Left lobe of liver (tissue), 2 donors: Measurements from ENCODE around the gene RIMS4. TPM values are rescaled to one million over a fixed set of nuclear protein-coding genes. Genes with fewer than 3 reads are reported as not detected.

ENCODE experiments used
- ATAC-seq: fragments of 200-7000 bp; cut with Tn5 transposase; one replicate; pipeline ENCODE4 v1.9.1; 2020; ENCODE audit warnings: mild to moderate bottlenecking, moderate library complexity
- DNase-seq: peaks from one replicate; pipeline ENCODE4 v3.0.0-alpha.2; 2020; ENCODE audit warnings: low spot score
- total RNA-seq: library from RNA; stranded (reverse); gene quantifications from one replicate; pipeline ENCODE4 v1.2.1, GENCODE V29; 2021
- donor health status: DM: no; HTN: no; CAD: no; lungs with moderate emphysema.
- donor health status: DM: no; HTN: yes; CAD: no.

The RIMS4 gene
- total RNA-seq, 1 donor from 2014 or later, result not detected

DNA sequence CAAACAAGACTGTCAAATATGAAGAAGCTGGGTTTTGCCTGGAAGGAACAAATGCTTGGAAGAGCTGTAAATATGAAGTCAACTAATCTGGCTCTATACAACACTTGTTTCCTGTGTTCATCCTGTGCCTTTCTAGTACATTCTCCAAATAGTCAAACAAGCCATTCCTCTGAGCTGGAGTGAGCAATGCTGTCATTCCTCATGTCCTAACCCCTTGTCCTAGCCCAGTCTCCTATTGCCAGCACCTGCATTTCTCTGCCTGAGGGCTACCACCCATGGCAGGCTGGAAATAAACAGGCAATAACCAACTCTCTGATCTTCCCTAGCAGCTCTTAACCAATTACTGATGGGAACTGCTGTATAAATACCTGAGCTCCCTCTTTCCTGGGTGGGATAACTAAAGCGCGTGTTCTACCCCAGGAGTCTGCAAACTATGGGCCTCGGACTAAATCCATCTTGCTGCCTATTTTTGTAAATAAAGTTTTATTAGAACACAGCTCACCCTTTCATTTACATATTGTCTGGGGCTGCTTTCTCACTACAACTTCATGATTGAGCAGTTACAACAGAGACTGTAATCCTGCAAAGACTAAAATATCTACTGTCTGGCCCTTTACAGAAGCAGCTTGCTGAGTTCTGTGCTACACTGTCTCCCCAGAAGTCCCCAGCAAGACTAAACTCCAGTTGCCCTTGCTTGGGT is 13.4 kb downstream of the RIMS4 start:
- no peak for DNase-seq

DNA sequence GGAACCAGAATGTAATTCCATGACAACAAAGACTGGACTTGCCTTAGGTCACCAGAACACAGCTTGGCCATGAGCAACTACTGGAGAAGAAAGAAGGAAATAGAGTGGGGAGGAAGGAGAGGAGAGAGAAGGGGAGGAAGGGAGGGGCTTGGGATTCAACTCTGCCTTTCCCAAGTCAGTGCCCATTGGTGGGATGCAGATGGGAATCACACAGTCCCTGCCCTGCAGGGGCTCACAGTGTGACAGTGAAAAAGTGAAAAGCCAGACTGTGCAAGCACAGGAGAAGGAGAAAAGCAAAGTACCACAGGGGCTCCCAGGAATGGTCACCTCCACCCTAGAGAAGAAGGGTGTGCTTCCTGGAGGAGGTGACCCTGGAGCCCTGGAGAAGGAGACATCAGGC is 14.0 kb downstream of the RIMS4 start:
- DNase-seq (no peak), ATAC-seq (no peak)

More for the DNA sequence above, 13.4 kb downstream of the RIMS4 start:
- no peak for ATAC-seq

DNA sequence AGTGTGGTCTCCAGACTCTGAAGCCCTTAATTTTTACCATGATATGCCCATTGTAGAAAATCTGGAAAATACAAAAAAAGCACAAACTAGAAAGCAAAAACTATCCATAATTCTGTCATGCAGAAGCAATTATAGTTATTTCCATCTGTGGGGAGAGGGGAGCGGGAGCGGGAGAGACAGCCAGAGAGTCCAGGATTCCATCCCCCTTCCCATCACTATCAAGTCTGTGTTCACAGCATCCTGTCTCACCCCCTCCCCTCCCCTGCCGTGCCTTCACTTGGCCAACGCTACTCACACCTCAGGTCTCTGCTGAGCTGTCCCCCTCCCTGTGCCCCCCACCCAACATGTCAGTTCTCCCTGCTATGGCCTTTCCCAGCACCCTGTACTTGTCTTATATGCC is 14.5 kb downstream of the RIMS4 start:
- ATAC-seq (no peak), DNase-seq (no peak)

DNA sequence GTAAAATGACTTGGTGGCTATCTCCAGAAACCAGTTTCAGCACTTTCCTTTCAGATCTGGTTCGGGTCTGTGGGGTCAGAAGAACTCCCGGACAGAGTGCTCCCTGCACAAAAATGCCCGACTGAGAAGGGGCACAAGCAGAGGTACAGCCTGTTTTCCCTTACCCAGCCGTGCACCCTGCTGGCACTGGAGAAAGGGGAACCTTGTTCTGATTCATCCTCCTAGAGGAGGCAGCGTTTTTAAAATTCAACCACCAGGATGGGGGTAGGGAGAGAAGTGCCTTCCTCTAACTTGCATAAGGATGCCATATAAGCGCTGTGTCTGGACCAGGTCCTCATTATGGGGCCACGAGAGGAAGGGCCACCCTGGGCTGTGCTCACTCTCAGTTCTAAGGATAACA is 17.6 kb downstream of the RIMS4 start:
- no peak for DNase-seq
- no peak for ATAC-seq

DNA sequence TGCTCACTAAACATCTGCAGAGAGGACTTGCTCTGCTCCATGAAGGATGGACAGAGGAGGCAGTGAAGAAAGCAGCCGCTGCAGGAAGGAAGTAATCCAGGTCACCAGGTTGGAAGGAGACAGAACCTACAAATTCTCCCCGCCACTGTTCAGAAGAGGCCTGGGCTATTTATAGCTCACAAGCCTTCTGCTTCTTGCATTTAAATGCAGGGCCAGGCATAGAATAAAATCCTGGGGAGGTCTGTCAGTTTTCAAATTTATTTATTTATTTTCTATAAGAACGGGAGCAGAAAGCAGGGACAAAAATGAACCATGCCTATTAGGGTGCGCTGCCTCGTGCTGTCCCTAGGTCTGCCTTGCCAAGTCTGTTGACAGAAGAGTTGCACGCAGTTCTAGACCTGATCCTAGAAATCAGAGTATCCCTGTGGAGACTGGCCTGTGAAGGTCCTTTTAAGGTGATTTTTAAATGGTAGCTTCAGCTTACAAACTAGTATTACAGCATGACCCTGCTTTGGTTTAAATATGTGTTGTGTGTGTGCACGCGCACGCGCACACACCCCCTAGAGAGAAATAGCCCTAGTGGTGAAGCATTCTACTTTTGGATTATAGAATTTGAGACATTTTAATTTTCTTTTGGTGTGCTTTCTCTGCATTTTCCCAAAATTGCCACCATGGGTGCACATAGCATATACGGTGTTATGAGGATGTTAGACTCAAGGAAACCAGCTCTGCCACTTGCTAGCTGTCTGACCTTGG is 19.5 kb downstream of the RIMS4 start:
- ATAC-seq, result no peak
- no peak for DNase-seq

DNA sequence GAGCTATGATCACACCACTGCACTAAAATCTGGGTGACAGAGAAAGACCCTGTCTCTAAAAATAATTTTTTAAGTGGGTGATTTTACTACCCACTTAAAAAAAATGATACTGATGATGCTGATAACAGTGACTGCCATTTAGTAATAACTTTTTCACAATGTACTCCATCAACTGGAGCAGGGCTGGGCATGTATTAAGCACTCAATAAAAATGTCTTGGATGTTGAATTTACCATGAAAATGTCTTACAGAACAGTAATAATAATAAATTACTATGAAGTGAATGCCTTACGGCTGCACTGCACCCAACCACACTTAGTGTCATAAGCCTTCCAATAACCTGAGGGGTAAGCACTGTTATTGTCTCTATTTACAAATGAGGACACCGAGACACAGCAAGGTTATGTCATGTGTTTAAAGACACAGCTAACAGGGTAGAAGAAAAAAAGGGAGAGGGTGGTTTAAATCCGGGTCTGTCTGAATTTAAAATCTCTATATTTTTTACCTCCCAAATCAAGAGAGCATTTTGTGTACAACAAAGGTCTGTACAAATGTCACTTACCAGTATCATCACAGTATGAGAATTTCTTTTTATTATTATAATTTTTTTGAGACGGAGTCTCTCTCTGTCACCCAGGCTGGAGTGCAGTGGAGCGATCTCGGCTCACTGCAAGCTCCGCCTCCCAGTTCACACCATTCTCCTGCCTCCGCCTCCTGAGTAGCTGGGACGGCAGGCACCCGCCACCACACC is 21.5 kb downstream of the RIMS4 start:
- ATAC-seq (no peak), DNase-seq (no peak)

DNA sequence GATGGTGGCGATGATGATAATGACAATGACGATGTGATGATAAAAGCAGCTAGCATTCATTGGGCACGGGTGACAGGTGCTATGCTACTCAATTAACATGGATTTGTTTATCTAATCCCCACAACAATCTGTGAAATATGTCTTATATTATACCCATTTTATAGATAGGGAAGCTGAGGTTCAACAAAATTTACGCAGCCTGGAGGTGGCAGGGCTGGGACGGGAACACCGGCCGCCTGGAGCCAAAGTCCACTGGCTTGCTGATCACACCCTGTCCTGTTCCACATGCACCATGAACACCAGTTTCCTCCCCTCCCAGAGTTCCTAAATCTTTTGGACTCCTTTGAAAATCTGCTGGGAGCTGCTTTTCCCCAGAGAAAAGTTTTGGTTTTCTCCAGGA is 23.0 kb downstream of the RIMS4 start:
- DNase-seq (no peak), ATAC-seq (no peak)

DNA sequence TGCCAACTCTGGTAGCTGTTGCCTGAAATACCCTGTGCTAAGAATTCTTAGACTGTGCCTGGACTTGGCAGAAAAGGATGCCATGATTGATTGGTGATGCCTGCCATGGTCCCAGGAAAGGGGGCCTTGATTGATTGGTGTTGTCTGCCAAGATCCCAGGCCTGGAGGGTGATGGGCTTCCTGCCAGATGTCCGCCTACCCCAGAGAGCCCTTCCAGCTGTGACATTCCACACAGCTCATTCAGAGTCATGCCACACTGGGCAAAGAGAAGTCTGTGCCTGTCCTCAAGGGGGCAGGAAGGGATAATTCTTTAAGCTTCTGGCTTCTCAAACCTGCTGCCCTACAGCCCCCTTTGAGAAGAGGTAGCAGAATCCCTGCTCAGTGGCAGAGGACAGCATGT is 24.6 kb downstream of the RIMS4 start:
- no peak for DNase-seq
- no peak for ATAC-seq

DNA sequence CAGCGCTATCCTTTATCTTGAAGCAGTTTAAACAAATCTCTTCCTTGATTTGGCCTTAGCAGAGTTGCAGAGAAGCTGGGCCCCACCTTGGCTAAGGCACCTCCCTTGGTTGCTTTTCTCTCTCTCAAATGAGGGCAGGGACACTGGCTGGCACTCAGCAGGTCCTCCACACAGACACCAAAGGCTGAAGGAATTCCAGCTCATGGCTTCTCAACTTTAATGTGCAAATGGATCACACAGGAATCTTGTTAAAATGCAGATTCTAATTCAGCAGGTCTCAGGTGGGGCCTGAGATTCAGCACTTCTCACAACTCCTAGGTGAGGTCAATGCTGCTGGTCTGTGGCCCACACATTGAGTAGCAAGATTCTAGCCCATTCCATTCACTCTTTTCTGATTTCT is 25.7 kb downstream of the RIMS4 start:
- no peak for DNase-seq
- no peak for ATAC-seq

DNA sequence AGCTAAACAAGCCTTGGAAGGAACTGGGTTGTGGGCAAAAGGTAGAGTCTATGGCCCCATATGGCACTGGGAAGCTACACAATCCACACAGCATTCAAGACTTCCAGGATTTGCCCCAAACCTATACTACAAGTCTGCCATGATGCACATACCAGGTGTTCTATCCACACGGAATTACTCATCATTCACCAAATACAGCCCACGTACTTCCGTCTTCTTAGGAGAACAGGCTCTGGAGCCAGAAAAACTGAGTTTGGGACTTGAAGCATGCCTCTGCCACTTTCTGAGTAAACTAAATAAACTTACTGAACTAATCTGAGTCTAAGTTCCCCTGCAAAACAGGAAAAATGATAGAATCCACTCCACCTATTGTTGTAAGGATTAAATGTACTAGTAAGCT is 28.6 kb downstream of the RIMS4 start:
- DNase-seq (no peak), ATAC-seq (no peak)

DNA sequence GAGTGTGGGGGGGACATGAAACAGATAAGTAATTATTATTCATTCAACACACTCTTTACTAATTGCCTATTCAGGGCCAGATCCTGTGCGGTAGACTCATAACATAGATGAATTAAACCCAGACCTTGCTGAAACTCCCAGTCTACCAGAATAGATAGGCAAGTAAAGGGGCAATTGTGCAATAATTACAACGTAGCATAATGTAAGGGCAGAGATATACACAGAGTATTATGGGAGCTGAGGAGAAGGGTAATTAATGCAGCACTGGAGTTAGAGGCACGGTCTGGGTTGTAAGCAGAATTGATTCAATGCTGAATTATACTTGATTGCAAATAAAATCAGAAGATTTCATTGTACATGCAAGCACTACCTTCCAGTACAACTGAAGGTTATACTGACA is 29.2 kb downstream of the RIMS4 start:
- ATAC-seq (no peak), DNase-seq (no peak)

DNA sequence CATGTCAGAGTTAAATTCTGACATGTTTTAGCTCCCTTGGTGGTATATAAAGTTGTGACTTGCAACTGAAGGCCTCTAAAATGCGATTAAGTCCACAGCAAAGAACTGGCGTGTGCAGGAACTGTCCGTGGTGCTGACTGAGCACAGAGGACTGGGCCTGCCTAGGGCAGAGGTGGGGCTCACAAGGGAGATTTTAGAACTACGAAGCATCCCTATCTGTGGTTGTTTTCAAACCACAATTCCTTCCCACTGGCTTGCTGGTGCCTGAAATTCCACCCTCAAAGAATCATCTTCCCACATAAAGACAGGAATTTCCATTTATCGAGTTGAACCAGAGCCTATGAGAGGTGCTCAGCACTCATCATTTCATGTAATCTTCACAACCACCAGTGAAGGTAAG is 30.1 kb downstream of the RIMS4 start:
- DNase-seq (no peak), ATAC-seq (peak; percentile 68)

DNA sequence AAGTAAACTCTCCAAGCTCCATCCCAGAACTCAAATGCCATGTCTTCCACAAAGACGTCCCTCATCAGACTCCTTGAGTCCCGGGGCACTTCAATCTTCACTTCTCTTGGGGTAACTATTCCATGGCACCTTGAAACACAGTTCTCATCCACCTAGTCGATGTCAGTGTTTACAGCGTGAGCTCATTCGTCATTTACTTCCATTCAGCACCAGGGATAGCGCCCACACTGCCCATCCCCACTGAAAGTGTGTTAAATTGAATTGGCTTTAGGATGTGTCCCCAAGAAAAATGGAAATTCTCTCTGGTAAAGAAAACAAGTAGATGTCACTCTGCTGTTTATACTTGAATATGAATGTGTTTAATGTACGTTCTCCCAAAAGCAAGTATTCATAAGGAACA is 33.4 kb downstream of the RIMS4 start:
- ATAC-seq, result no peak
- no peak for DNase-seq

DNA sequence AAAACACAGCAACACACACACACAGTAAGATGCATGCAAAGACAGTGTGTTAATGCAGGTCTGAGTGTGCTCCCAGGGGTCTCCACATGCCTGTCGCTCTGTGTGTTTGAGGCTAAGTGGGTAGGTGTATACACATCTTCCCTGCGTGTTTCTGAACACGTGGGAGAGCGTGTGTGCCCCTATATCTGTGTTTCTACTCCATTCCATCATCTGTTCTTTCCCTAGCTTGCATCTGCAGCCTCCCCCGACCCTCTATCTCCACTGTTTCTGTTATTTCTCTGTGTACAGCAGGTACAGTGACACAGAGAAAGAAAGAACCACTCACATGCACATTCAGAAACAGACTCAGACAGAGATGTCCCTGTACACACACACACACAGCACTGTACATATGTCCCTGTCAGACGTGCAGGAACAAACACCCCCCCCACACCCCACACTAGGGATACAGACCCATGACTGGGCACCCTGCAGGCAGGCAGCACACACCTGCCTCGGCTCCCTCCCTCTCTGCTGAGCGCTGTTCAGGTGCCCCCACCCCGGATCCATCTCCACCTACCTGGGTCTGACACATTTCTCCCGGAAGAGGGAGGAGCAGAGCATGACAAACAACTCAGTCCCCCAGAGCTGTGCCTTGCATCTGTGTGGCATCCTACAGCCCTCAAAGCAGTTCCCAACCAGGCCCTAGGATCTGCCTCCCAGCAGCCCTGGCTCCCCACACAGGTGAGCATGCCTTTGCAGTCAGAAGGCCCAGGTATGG is 37.1 kb downstream of the RIMS4 start:
- DNase-seq, result no peak
- no peak for ATAC-seq

DNA sequence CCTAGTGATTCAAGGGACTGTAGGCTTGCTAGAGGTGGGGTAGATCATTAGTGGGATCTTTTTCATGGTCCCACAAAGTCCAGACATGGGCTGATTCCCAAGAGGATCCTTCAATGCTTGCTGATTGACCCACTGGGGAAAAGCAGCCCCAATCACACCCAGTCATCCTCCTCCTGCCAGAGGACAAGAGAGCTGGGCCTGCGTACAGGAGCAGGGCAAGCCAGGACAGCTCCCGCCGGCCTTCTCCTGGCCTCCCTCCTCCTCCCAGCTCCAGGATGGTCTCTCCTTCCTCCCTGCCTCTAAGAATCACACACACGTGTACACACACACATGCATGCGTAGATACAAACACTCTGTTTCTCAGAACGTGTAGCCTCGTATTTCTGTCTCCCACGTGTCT is 37.7 kb downstream of the RIMS4 start:
- ATAC-seq, result no peak

DNA sequence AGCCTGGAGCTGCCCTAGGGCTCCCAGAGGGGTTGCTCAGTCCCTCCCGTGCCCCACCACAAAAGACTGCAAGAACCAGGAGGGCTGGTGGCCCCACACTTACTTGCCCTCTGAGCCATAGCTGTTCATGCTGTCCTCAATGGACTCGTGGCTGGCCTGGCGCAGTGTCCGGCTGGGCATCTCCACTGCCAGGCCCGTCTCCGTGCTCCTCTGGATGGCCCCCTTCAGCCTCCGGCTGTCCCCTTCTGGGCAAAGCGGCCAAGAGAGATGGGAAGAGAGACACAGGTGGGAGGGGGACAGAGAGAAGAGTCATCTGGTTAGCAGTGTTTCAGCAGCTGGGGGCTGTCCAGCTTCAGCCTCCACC is 39.2 kb downstream of the RIMS4 start:
- DNase-seq, result no peak
- ATAC-seq, result no peak

More for the DNA sequence above, 37.7 kb downstream of the RIMS4 start:
- DNase-seq, result no peak

DNA sequence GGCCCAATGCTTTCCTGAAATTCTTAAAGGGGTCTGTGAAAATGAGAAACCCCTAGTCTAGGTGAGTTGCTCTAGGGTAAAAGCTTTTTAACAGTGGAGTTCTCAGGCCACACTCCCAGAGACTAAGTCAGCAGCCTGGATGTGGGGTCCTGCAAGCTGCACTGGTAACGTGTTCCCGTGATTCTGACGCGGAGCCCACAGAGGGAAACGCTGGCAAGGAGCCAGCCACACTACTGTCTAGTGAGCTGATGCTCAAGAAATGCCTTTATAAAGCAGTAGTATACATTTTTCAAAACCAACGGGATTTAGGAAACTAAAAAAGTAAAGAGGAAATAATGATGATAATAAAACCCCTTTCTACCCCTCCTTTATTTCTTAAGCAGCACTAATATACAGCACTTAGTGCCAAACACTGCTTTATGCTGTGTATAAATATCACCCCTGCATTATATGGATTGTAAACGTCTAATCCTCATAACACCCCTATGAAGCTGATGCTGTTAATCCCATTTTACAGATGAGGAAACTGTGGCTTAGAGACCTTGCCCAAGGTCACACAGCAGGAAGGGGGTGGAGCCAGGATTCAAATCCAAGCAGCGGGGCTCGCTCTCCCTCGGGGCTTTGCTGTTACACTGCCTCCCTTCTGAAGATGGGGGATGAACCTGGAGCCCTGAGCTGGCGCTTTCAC is 39.7 kb downstream of the RIMS4 start:
- ATAC-seq (no peak), DNase-seq (no peak)

DNA sequence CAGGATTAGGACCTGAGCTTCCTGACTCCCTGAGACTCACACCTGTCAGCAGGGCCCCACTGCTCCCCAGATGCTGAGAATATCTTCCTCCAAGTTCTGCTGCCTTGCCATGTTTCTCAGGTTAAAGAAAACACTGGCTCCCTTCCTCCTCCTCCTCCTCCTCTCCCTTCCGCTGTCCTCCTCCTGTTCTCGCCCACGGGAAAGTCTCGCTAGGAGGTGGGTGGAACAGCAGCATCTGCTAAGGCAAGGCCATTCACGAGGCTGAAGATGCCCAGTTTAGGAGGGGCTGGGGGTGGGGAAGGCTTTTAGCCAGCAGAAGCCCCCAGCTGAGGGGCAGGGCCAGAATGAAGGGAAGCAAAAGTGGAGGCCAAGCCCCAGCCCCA is 40.9 kb downstream of the RIMS4 start:
- DNase-seq (no peak), ATAC-seq (no peak)

DNA sequence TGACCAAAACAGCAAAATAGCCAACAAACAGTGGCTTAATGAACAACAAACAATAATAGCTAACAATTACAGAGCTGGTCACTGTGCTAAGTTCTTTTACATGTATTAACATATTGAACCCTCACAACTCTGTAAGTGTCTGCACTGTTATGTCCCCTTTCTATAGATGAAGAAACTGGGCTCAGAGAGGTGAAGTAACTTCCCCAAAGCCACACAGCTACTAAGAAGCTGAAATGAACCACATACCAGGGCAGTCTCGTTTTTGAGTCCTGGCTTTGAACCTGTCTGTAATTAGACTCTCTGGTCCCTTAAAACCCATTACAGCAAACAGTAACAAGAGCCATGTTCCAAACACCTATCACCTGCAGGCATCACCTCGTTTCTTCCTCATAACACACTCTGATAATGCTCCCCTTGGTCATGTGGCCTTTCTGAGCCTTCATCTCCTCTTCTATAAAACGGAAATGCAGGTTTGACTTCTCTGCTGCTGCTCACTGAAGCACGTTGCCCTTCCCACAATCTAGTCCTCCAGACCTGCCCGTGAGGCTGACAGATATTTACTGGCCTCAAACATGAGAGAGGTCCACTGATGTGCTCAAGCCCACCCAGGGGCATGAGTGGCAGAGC is 41.4 kb downstream of the RIMS4 start:
- DNase-seq (no peak), ATAC-seq (no peak)

DNA sequence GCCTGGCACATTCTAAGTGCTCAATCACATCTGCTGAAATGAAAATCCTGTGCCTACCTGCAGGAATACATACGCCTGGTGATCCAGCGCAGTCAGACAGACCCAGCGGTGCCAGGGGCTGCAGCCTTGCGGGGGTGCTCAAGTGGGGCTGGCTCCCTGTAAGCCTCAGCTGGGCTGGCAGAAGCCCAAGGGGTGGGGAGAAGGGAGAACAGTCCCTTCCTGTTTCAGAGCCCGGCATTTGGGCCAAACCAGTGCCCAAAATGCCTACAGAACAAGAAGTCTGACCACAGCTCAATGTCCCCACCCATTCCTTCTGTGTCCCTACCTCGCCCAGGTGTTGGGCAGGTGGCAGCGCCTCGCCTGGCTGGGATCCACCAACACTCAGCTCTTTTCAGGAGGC is 42.1 kb downstream of the RIMS4 start:
- DNase-seq (no peak), ATAC-seq (no peak)
